Tibial artery (tissue), 4 donors: ENCODE measurements around the gene ADAM17.

Experiments used
- DNase-seq, 2 donors: peaks; one replicate each; pipeline ENCODE4 v3.0.0-alpha.2; 2019
- H3K27ac ChIP-seq, 2 donors: fragments of 200-600 bp; sonication (generic) in 1 of 2; 1 replicate in 1 of 2; 2 replicates in 1 of 2; pipeline ENCODE4 v1.5.1; 2018 to 2019; ENCODE audit warnings: mild to moderate bottlenecking in 1 of 2
- H3K27me3 ChIP-seq, 2 donors: fragments of 200-600 bp; sonication (generic) in 1 of 2; one replicate each; pipeline versions ENCODE4 v1.5.1 to v1.6.0; 2016 to 2019
- H3K36me3 ChIP-seq, 3 donors: fragments of 200-600 bp; sonication (generic) in 2 of 3; one replicate each; pipeline ENCODE4 v1.5.1; 2016 to 2019; ENCODE audit warnings: mild to moderate bottlenecking in 2 of 3
- H3K4me1 ChIP-seq, 4 donors: fragments of 200-600 bp; sonication (generic) in 2 of 4; 1 replicate in 3 of 4; 2 replicates in 1 of 4; pipeline ENCODE4 v1.5.1; 2016 to 2019
- H3K4me3 ChIP-seq, 2 donors: fragments of 200-600 bp; sonication (generic) in 1 of 2; 1 replicate in 1 of 2; 2 replicates in 1 of 2; pipeline ENCODE4 v1.5.1; 2018 to 2019; ENCODE audit warnings: mild to moderate bottlenecking in 2 of 2
- H3K9me3 ChIP-seq, 3 donors: fragments of 200-600 bp; sonication (generic) in 1 of 3; one replicate each; pipeline ENCODE4 v1.5.1; 2016 to 2019
- intact Hi-C: fragments of 100-400 bp; cut with DNase I; formaldehyde crosslinking; loops from one replicate; pipeline ENCODE4 v1.15.0; 2023; ENCODE audit warnings: low total_unique reads
- TF ChIP-seq, protein P1 (sequence below), 2 experiments: fragments of 200-600 bp in 1 of 2; fragments of 450-650 bp in 1 of 2; IDR thresholded peaks; one replicate each; pipeline ENCODE4 v1.5.1; 2017 to 2019; ENCODE audit warnings: antibody characterized with exemption in 2 of 2, mild to moderate bottlenecking in 1 of 2, moderate library complexity in 1 of 2

ADAM17 gene

GRCh38 chr2:9549420-9549819, 6.2 kb downstream of the ADAM17 start:
- H3K36me3 ChIP-seq, result no peaks in the 10 kb centered on the region
- H3K9me3 ChIP-seq, result no peaks in the 10 kb centered on the region
- peaks cover 0 to 98% (median 48%) of the 10 kb centered on the region in 4 donors for H3K4me1 ChIP-seq
- no peak overlapping the region for H3K27ac ChIP-seq
- intact Hi-C loops, result no loop called here
- H3K4me3 ChIP-seq, result no peak overlapping the region
- H3K27me3 ChIP-seq, result no peaks in the 10 kb centered on the region
- TF ChIP-seq, protein P1, sequence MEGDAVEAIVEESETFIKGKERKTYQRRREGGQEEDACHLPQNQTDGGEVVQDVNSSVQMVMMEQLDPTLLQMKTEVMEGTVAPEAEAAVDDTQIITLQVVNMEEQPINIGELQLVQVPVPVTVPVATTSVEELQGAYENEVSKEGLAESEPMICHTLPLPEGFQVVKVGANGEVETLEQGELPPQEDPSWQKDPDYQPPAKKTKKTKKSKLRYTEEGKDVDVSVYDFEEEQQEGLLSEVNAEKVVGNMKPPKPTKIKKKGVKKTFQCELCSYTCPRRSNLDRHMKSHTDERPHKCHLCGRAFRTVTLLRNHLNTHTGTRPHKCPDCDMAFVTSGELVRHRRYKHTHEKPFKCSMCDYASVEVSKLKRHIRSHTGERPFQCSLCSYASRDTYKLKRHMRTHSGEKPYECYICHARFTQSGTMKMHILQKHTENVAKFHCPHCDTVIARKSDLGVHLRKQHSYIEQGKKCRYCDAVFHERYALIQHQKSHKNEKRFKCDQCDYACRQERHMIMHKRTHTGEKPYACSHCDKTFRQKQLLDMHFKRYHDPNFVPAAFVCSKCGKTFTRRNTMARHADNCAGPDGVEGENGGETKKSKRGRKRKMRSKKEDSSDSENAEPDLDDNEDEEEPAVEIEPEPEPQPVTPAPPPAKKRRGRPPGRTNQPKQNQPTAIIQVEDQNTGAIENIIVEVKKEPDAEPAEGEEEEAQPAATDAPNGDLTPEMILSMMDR (IDR thresholded peaks at IDR 0.05), result no peak
- no peak for DNase-seq

- intact Hi-C loops, result no loop called here
- TF ChIP-seq, protein P1 (IDR thresholded peaks at IDR 0.05), result no peak
Observed at GRCh38 chr2:9548506-9548905, 7.1 kb downstream of the ADAM17 start.

DNA sequence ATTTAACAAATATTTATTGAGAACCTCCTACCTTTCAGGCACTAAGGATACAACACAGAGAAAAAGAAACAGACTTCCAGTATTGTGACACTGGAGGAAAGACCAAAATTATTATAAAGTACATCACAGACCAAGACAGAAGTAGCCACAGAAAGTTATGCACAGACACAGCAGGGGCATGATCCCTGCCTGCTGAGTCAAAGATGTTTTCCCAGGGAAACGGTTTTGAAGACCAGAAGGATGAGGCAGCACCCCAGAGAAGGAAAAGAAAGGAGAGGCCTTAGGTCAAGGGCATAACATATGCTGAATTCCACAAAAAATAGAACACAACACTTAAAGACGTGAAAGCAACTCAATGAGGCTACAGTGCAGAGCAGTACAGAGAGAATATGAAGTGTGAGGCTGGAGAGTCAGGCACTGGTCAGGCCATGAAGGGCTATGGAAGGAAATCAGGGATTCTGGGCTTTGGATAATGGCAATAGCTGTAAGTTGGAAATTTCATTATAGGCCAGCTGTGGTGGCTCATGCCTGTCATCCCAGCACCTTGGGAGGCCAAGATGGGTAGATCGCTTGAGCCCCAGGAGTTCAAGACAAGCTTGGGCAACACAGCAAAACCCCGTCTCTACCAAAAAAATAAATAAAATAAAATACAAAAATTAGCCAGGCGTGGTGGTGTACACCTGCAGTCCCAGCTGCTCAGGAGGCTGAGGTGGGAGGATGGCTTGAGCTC, 8.2 kb downstream of the ADAM17 start:
- TF ChIP-seq, protein P1 (IDR thresholded peaks at IDR 0.05), result no peak
- Histone ChIP-seq H3K4me1 (peaks cover 0 to 92% (median 37%) of the 10 kb centered on the region in 4 donors), H3K9me3 (no peaks in the 10 kb centered on the region), H3K36me3 (no peaks in the 10 kb centered on the region), H3K4me3 (no peak overlapping the region), H3K27ac (no peak overlapping the region), H3K27me3 (no peaks in the 10 kb centered on the region)
- intact Hi-C loops, result no loop called here
- DNase-seq, result no peak

More at GRCh38 chr2:9548506-9548905, 7.1 kb downstream of the ADAM17 start:
- Histone ChIP-seq H3K36me3 (no peaks in the 10 kb centered on the region), H3K27me3 (no peaks in the 10 kb centered on the region), H3K27ac (no peak overlapping the region), H3K4me1 (peaks cover 0 to 98% (median 44%) of the 10 kb centered on the region in 4 donors), H3K9me3 (no peaks in the 10 kb centered on the region), H3K4me3 (no peak overlapping the region)
- DNase-seq, result no peak

GRCh38 chr2:9545502-9545901, 10.1 kb downstream of the ADAM17 start:
- Histone ChIP-seq H3K4me1 (peaks cover 0 to 73% (median 26%) of the 10 kb centered on the region in 4 donors), H3K27me3 (no peaks in the 10 kb centered on the region), H3K27ac (no peak overlapping the region), H3K9me3 (no peaks in the 10 kb centered on the region), H3K36me3 (peaks cover 0 to 4% (median 3%) of the 10 kb centered on the region in 3 donors), H3K4me3 (no peak overlapping the region)
- DNase-seq, result no peak
- intact Hi-C loops, result no loop called here
- TF ChIP-seq, protein P1 (IDR thresholded peaks at IDR 0.05), result no peak

- peaks cover 0 to 65% (median 23%) of the 10 kb centered on the region in 4 donors for H3K4me1 ChIP-seq
- no peaks in the 10 kb centered on the region for H3K9me3 ChIP-seq
- no peak overlapping the region for H3K4me3 ChIP-seq
- H3K27ac ChIP-seq, result no peak overlapping the region
- TF ChIP-seq, protein P1 (IDR thresholded peaks at IDR 0.05), result no peak
- intact Hi-C loops, result no loop called here
- H3K36me3 ChIP-seq, result peaks cover 0 to 4% (median 3%) of the 10 kb centered on the region in 3 donors
- no peak for DNase-seq
- no peaks in the 10 kb centered on the region for H3K27me3 ChIP-seq
Observed at GRCh38 chr2:9543557-9543956, 12.1 kb downstream of the ADAM17 start.
